Measurements from ENCODE around the gene GSS. TPM values are rescaled to one million over a fixed set of nuclear protein-coding genes. Genes with fewer than 3 reads are reported as not detected.
A peak's percentile ranks its signal among the peaks of the same experiment; 100 is the strongest.

GSS gene
- 57.1 and 60.6 TPM in 2 replicates for total RNA-seq

GRCh38 chr20:34955231-34956040 is at the start of gene GSS, which contains the start of gene MYH7B:
Gene GSS, minus strand, starts transcription at chr20:34955806. Its CDS starts 3,954 bp downstream, at chr20:34951852.
Gene MYH7B, plus strand, starts transcription at chr20:34955868. Its CDS starts 22,138 bp downstream, at chr20:34978006.

Small RNA genes lying within 50 kb of the gene (small RNA-seq; reads per million reads assigned to genes)
- gene MIR499A, result 4.6 reads per million, percentile 76 among the genes with 10 or more reads in this experiment

Other genes with a start within 250 kb of the GSS start
- 11.1 and 13.8 TPM in 2 replicates for gene NCOA6, start 130.2 kb downstream of the GSS start, total RNA-seq
- 14.6 and 16.6 TPM in 2 replicates for gene GGT7, start 83.0 kb downstream of the GSS start, total RNA-seq
- gene ACSS2, start 79.2 kb downstream of the GSS start, total RNA-seq, result 74.3 and 76.7 TPM in 2 replicates
- gene MYH7B, start 62 bp upstream of the GSS start, total RNA-seq, result under 0.01 and 0.61 TPM in 2 replicates
- 114 TPM in 2 replicates for gene TRPC4AP, start 137.0 kb upstream of the GSS start, total RNA-seq
- gene EDEM2, start 191.5 kb upstream of the GSS start, total RNA-seq, result 33.8 and 37.4 TPM in 2 replicates
- 21.7 and 24.2 TPM in 2 replicates for gene PROCR, start 216.3 kb upstream of the GSS start, total RNA-seq